ENCODE measurements around the gene GLIPR2.

DNA sequence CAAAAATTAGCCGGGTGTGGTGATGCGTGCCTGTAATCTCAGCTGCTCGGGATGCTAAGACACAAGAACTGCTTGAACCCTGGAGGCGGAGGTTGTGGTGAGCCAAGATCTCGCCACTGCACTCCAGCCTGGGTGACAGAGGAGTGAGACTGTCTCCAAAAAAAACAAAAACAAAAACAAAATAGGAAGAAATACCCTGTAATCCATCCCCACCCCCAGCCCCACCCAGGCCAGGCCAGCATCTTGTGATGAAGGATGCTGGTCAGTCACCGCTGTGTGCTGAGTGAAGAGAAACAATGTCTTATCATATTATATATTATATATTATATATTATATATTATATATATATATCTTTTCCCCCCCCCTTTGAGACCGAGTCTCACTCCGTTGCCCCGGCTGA, 17.2 kb downstream of the GLIPR2 start:
- TF ChIP-seq, protein P1, sequence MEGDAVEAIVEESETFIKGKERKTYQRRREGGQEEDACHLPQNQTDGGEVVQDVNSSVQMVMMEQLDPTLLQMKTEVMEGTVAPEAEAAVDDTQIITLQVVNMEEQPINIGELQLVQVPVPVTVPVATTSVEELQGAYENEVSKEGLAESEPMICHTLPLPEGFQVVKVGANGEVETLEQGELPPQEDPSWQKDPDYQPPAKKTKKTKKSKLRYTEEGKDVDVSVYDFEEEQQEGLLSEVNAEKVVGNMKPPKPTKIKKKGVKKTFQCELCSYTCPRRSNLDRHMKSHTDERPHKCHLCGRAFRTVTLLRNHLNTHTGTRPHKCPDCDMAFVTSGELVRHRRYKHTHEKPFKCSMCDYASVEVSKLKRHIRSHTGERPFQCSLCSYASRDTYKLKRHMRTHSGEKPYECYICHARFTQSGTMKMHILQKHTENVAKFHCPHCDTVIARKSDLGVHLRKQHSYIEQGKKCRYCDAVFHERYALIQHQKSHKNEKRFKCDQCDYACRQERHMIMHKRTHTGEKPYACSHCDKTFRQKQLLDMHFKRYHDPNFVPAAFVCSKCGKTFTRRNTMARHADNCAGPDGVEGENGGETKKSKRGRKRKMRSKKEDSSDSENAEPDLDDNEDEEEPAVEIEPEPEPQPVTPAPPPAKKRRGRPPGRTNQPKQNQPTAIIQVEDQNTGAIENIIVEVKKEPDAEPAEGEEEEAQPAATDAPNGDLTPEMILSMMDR (IDR thresholded peaks at IDR 0.05), result no peak
- no peak for TF ChIP-seq EP300 (IDR thresholded peaks at IDR 0.05)
- TF ChIP-seq POLR2AphosphoS5 (IDR thresholded peaks at IDR 0.05), result no peak
- TF ChIP-seq POLR2A (IDR thresholded peaks at IDR 0.05), result no peak
